ENCODE results near the gene LIX1L. TPM values are rescaled to one million over a fixed set of nuclear protein-coding genes. Genes with fewer than 3 reads are reported as not detected.

Gene LIX1L
- 10 to 100 TPM; 26.9 to 42.5 (median 36.0) TPM for total RNA-seq
- polyA plus RNA-seq: 1 to 10 TPM; 1.4 to 8.7 (median 3.0) TPM

GRCh38 chr1:145957443-145958319, at the start of gene LIX1L:
Gene LIX1L (minus strand): TSS chr1:145958017. CDS start chr1:145957927, 90 bp downstream.
- Histone ChIP-seq H3K4me1 (peaks cover 0 to 85% (median 71%) of the 10 kb centered on the region in 4 donors), H3K27me3 (no peaks in the 10 kb centered on the region), H3K36me3 (peaks cover 0 to 4% (median 0%) of the 10 kb centered on the region in 4 donors), H3K9me3 (no peaks in the 10 kb centered on the region), H3K27ac (peak within 1 kb of the TSS; percentile 95 to 100 (median 96)), H3K4me3 (peak within 1 kb of the TSS; percentile 62 to 95 (median 74))
- intact Hi-C loops (cut with DNase I): loop anchor here (5.0 kb wide), 1 partner anchor 100 kb away; the partner anchor contains the start of gene PIAS3
- TF ChIP-seq CTCF (IDR thresholded peaks at IDR 0.05) (no peak), POLR2A (IDR thresholded peaks at IDR 0.05) (peak; percentile 74 to 84), EP300 (IDR thresholded peaks at IDR 0.05) (peak in 2 of 4 donors; percentile 39 to 59), POLR2AphosphoS5 (IDR thresholded peaks at IDR 0.05) (peak; percentile 93 to 97 (median 96))
- 1% methylated on average over 60 of the region's 60 CpGs for WGBS, 2 donors
- peak; percentile 99 for DNase-seq

GRCh38 chr1:146001709-146002108, 43.9 kb upstream of the LIX1L start:
- peak; percentile 59 for DNase-seq
- WGBS, 2 donors: 92 to 93% methylated on average over 2 of the region's 2 CpGs
- peaks cover 0 to 55% (median 50%) of the 10 kb centered on the region in 4 donors for H3K4me1 ChIP-seq
- intact Hi-C loops (cut with DNase I): no loop called here
- TF ChIP-seq POLR2AphosphoS5 (IDR thresholded peaks at IDR 0.05) (no peak), POLR2A (IDR thresholded peaks at IDR 0.05) (no peak), CTCF (IDR thresholded peaks at IDR 0.05) (no peak), EP300 (IDR thresholded peaks at IDR 0.05) (no peak)
- no peaks in the 10 kb centered on the region for H3K27me3 ChIP-seq
- H3K27ac ChIP-seq: peak overlapping the region; percentile 51 to 94 (median 72)
- H3K4me3 ChIP-seq: no peak overlapping the region
- H3K36me3 ChIP-seq: no peaks in the 10 kb centered on the region
- H3K9me3 ChIP-seq: no peaks in the 10 kb centered on the region

- WGBS, 2 donors: 10 to 32% methylated on average over 5 of the region's 5 CpGs
- Histone ChIP-seq H3K4me1 (peaks cover 0 to 36% (median 35%) of the 10 kb centered on the region in 4 donors), H3K36me3 (peaks cover 12 to 16% (median 14%) of the 10 kb centered on the region in 4 donors), H3K27ac (peak overlapping the region; percentile 92 to 95 (median 94)), H3K4me3 (peak overlapping the region; percentile 72 to 93 (median 88)), H3K9me3 (no peaks in the 10 kb centered on the region), H3K27me3 (no peaks in the 10 kb centered on the region)
- TF ChIP-seq CTCF (IDR thresholded peaks at IDR 0.05) (no peak), POLR2A (IDR thresholded peaks at IDR 0.05) (peak in 1 of 2 donors; percentile 52), EP300 (IDR thresholded peaks at IDR 0.05) (peak in 2 of 4 donors; percentile 51 to 80), POLR2AphosphoS5 (IDR thresholded peaks at IDR 0.05) (peak; percentile 77 to 88 (median 83))
- DNase-seq: peak; percentile 88
- intact Hi-C loops (cut with DNase I): loop anchor here (5.0 kb wide), 1 partner anchor 37 kb away; the partner anchor contains the start of genes ANKRD34A and POLR3GL
Observed at GRCh38 chr1:145999321-146000024, 41.7 kb upstream of the LIX1L start.

- peaks cover 30 to 34% (median 32%) of the 10 kb centered on the region in 4 donors for H3K36me3 ChIP-seq
- WGBS, 2 donors: 7 to 12% methylated on average over 3 of the region's 3 CpGs
- H3K4me3 ChIP-seq: peak overlapping the region; percentile 72 to 93 (median 88)
- DNase-seq: peak; percentile 53
- H3K4me1 ChIP-seq: peaks cover 0 to 43% (median 39%) of the 10 kb centered on the region in 4 donors
- TF ChIP-seq EP300 (IDR thresholded peaks at IDR 0.05) (no peak), POLR2A (IDR thresholded peaks at IDR 0.05) (no peak), CTCF (IDR thresholded peaks at IDR 0.05) (peak in 1 of 4 experiments; percentile 31)
- intact Hi-C loops (cut with DNase I): loop anchor here (5.0 kb wide), 1 partner anchor 35 kb away; the partner anchor contains the start of genes ANKRD34A and POLR3GL
- H3K27me3 ChIP-seq: no peaks in the 10 kb centered on the region
- H3K27ac ChIP-seq: peak overlapping the region; percentile 92 to 95 (median 94)
- no peaks in the 10 kb centered on the region for H3K9me3 ChIP-seq
Observed at GRCh38 chr1:145997718-145998023, 39.9 kb upstream of the LIX1L start.
